H1 (cell line): ENCODE results near the gene PSMD6. TPM values are rescaled to one million over a fixed set of nuclear protein-coding genes. Genes with fewer than 3 reads are reported as not detected.

Source experiments
- CTCF ChIA-PET: fragments of 300-600 bp; sonication (Branson Sonifier 250); formaldehyde crosslinking; loops from one replicate; lab custom pipeline; 2021; ENCODE audit not compliant: partially characterized antibody; lab: Charles Lee
- POLR2A ChIA-PET: fragments of 300-600 bp; sonication (Branson Sonifier 250); formaldehyde crosslinking; loops from one replicate; lab custom pipeline; 2021; ENCODE audit warnings: inconsistent platforms; ENCODE audit not compliant: partially characterized antibody; lab: Charles Lee
- DNase-seq, 2 experiments: peaks; one replicate each; pipeline versions ENCODE4 v3.0.0 to v3.0.0-alpha.2; 2010 to 2022; ENCODE audit warnings: low spot score in 2 of 2, low read depth in 1 of 2, mixed read lengths in 1 of 2
- FAIRE-seq: peaks from 2 replicates; lab custom pipeline; 2011; peaks lifted over from hg19 to GRCh38; lab: Jason Lieb, UNC
- H2AFZ ChIP-seq: 2 replicates; pipeline ENCODE4 v1.8.1; 2012; ENCODE audit warnings: low read length, inconsistent platforms
- H2AK5ac ChIP-seq: 2 replicates; pipeline ENCODE4 v1.6.1; 2013; ENCODE audit warnings: low read depth, low read length
- H2BK120ac ChIP-seq: replicated peaks from 2 replicates; pipeline ENCODE3; 2013; ENCODE audit warnings: low read depth, low read length, inconsistent platforms
- H2BK12ac ChIP-seq: 2 replicates; pipeline ENCODE4 v1.6.1; 2013; ENCODE audit warnings: low read depth, low read length
- H2BK15ac ChIP-seq: 2 replicates; pipeline ENCODE4 v1.6.1; 2013; ENCODE audit warnings: low read length
- H2BK20ac ChIP-seq: 2 replicates; pipeline ENCODE4 v1.6.1; 2013; ENCODE audit warnings: low read length
- H2BK5ac ChIP-seq: 2 replicates; pipeline ENCODE4 v1.6.1; 2013; ENCODE audit warnings: low read depth, low read length
- H3K14ac ChIP-seq: 2 replicates; pipeline ENCODE4 v1.6.1; 2013; ENCODE audit warnings: inconsistent platforms; ENCODE audit not compliant: insufficient read length
- H3K18ac ChIP-seq: 2 replicates; pipeline ENCODE4 v1.6.1; 2013; ENCODE audit warnings: low read length; ENCODE audit errors: extremely low read depth
- H3K23ac ChIP-seq: 2 replicates; pipeline ENCODE4 v1.6.1; 2013; ENCODE audit warnings: inconsistent platforms; ENCODE audit not compliant: insufficient read length
- H3K23me2 ChIP-seq: 2 replicates; pipeline ENCODE4 v1.6.1; 2013; ENCODE audit warnings: low read depth, low read length
- H3K27ac ChIP-seq: 2 replicates; pipeline ENCODE4 v1.6.1; 2011; ENCODE audit warnings: low read depth, low read length, inconsistent platforms
- H3K27me3 ChIP-seq, 4 experiments: replicated peaks in 1 of 4; 1 replicate in 1 of 4; 2 replicates in 3 of 4; pipeline versions ENCODE4 v1.6.1 to v1.8.1; 2011 to 2013; ENCODE audit warnings: low read length in 3 of 4, mild to moderate bottlenecking in 3 of 4, inconsistent platforms in 2 of 4, mixed read lengths in 2 of 4, moderate library complexity in 1 of 4; ENCODE audit not compliant: control insufficient read depth in 3 of 4, insufficient read depth in 3 of 4; ENCODE audit errors: extremely low read depth in 1 of 4
- H3K36me3 ChIP-seq, 4 experiments: 2 replicates each; pipeline versions ENCODE4 v1.6.1 to v1.8.1; 2011 to 2013; ENCODE audit warnings: mild to moderate bottlenecking in 4 of 4, low read length in 3 of 4, moderate library complexity in 2 of 4, control low read depth in 1 of 4, inconsistent platforms in 1 of 4; ENCODE audit not compliant: insufficient read depth in 4 of 4, control insufficient read depth in 2 of 4
- H3K4ac ChIP-seq: replicated peaks from 2 replicates; pipeline ENCODE3; 2013; ENCODE audit warnings: low read length, low read depth, mixed read lengths, inconsistent platforms; ENCODE audit not compliant: insufficient read length
- H3K4me1 ChIP-seq, 4 experiments: replicated peaks in 1 of 4; 1 replicate in 1 of 4; 2 replicates in 3 of 4; pipeline versions ENCODE4 v1.6.1 to v1.8.1; 2011 to 2013; ENCODE audit warnings: low read length in 3 of 4, inconsistent platforms in 2 of 4, mixed read lengths in 1 of 4; ENCODE audit not compliant: insufficient read depth in 4 of 4, control insufficient read depth in 3 of 4
- H3K4me2 ChIP-seq, 2 experiments: 2 replicates each; pipeline versions ENCODE4 v1.6.1 to v1.8.1; 2011 to 2013; ENCODE audit warnings: low read depth in 2 of 2, low read length in 2 of 2, control low read depth in 1 of 2, inconsistent platforms in 1 of 2, mild to moderate bottlenecking in 1 of 2; ENCODE audit not compliant: insufficient read depth in 1 of 2
- H3K4me3 ChIP-seq, 4 experiments: fragments of 200-600, 300-600 bp in 1 of 4; sonication (generic), shearing (Covaris generic), sonication (Bioruptor Twin) in 1 of 4; 2 replicates each; pipeline versions ENCODE4 v1.5.1 to v1.8.1; 2011 to 2016; ENCODE audit warnings: low read length in 4 of 4, low read depth in 3 of 4, control low read depth in 2 of 4, inconsistent platforms in 2 of 4, mild to moderate bottlenecking in 2 of 4, mixed read lengths in 1 of 4, moderate library complexity in 1 of 4; ENCODE audit not compliant: insufficient read depth in 2 of 4; ENCODE audit errors: extremely low read depth in 1 of 4
- H3K56ac ChIP-seq: replicated peaks from 2 replicates; pipeline ENCODE3; 2013; ENCODE audit warnings: low read depth, mild to moderate bottlenecking, mixed read lengths, low read length, inconsistent platforms; ENCODE audit not compliant: insufficient read length
- H3K79me1 ChIP-seq: 2 replicates; pipeline ENCODE4 v1.6.1; 2013; ENCODE audit warnings: low read depth, low read length, control low read depth
- H3K79me2 ChIP-seq, 2 experiments: 2 replicates each; pipeline versions ENCODE4 v1.6.1 to v1.8.1; 2012 to 2013; ENCODE audit warnings: low read length in 2 of 2, mild to moderate bottlenecking in 2 of 2, inconsistent platforms in 1 of 2; ENCODE audit not compliant: insufficient read depth in 2 of 2, control insufficient read depth in 1 of 2
- H3K9ac ChIP-seq, 4 experiments: replicated peaks in 1 of 4; 1 replicate in 1 of 4; 2 replicates in 3 of 4; pipeline versions ENCODE4 v1.6.1 to v1.8.1; 2011 to 2013; ENCODE audit warnings: low read depth in 3 of 4, low read length in 3 of 4, control low read depth in 2 of 4, mild to moderate bottlenecking in 2 of 4, moderate library complexity in 2 of 4, inconsistent platforms in 1 of 4; ENCODE audit errors: extremely low read depth in 1 of 4
- H3K9me3 ChIP-seq, 2 experiments: 2 replicates each; pipeline versions ENCODE4 v1.6.1 to v1.8.1; 2012 to 2013; ENCODE audit warnings: mild to moderate bottlenecking in 2 of 2, moderate library complexity in 2 of 2, control low read depth in 1 of 2, inconsistent platforms in 1 of 2, low read depth in 1 of 2, low read length in 1 of 2, mixed read lengths in 1 of 2; ENCODE audit not compliant: insufficient read depth in 2 of 2
- H4K20me1 ChIP-seq, 2 experiments: replicated peaks in 1 of 2; 2 replicates each; pipeline versions ENCODE3 to v1.8.1; 2011 to 2013; ENCODE audit warnings: inconsistent platforms in 2 of 2, low read length in 2 of 2, mild to moderate bottlenecking in 1 of 2; ENCODE audit not compliant: insufficient read depth in 2 of 2, control insufficient read depth in 1 of 2
- H4K5ac ChIP-seq: 2 replicates; pipeline ENCODE4 v1.6.1; 2013; ENCODE audit warnings: low read length, low read depth, mixed read lengths, inconsistent platforms; ENCODE audit not compliant: insufficient read length
- H4K8ac ChIP-seq: 2 replicates; pipeline ENCODE4 v1.8.0; 2013; ENCODE audit warnings: mild to moderate bottlenecking, moderate library complexity, low read length, inconsistent platforms; ENCODE audit not compliant: insufficient read depth; ENCODE audit errors: extremely low read depth
- H4K91ac ChIP-seq: replicated peaks from 2 replicates; pipeline ENCODE3; 2013; ENCODE audit warnings: low read length, mixed read lengths, inconsistent platforms; ENCODE audit not compliant: insufficient read length
- EP300 ChIP-seq, 2 experiments: IDR thresholded peaks; 1 replicate in 1 of 2; 2 replicates in 1 of 2; pipeline ENCODE4 v1.6.1; 2011 to 2012; ENCODE audit warnings: low read depth in 2 of 2, low read length in 2 of 2, mild to moderate bottlenecking in 2 of 2, borderline replicate concordance in 1 of 2, inconsistent platforms in 1 of 2, moderate library complexity in 1 of 2
- GABPA ChIP-seq: IDR thresholded peaks from 2 replicates; pipeline ENCODE4 v1.6.1; 2011; ENCODE audit warnings: mild to moderate bottlenecking, low read length, moderate library complexity, borderline replicate concordance; ENCODE audit not compliant: insufficient read depth
- GTF2F1 ChIP-seq: IDR thresholded peaks from 2 replicates; pipeline ENCODE4 v1.6.1; 2012; ENCODE audit warnings: low read depth, low read length, improper control_type of control experiment, borderline replicate concordance
- JUND ChIP-seq: IDR thresholded peaks from 2 replicates; pipeline ENCODE4 v1.6.1; 2011; ENCODE audit warnings: mild to moderate bottlenecking, improper control_type of control experiment, low read length
- KDM5A ChIP-seq: fragments of 200-600 bp; IDR thresholded peaks from 2 replicates; pipeline ENCODE4 v1.7.1; 2012; ENCODE audit warnings: mild to moderate bottlenecking, low read length, inconsistent platforms, mixed read lengths
- MAFK ChIP-seq: IDR thresholded peaks from 2 replicates; pipeline ENCODE4 v1.6.1; 2012; ENCODE audit warnings: low read depth, mild to moderate bottlenecking, improper control_type of control experiment, low read length
- PHF8 ChIP-seq: fragments of 200-600 bp; sonication (generic); conservative IDR thresholded peaks from 2 replicates; pipeline ENCODE4 v1.7.1; 2012; ENCODE audit warnings: low read depth, mild to moderate bottlenecking, inconsistent platforms, low read length, moderate library complexity
- RAD21 ChIP-seq, 2 experiments: IDR thresholded peaks in 1 of 2; conservative IDR thresholded peaks in 1 of 2; 2 replicates each; pipeline ENCODE4 v1.6.1; 2011; ENCODE audit warnings: low read depth in 2 of 2, low read length in 2 of 2, improper control_type of control experiment in 1 of 2, inconsistent platforms in 1 of 2, mild to moderate bottlenecking in 1 of 2, moderate library complexity in 1 of 2
- RBBP5 ChIP-seq: IDR thresholded peaks from 2 replicates; pipeline ENCODE4 v1.7.1; 2012; ENCODE audit warnings: low read depth, mild to moderate bottlenecking, inconsistent platforms, low read length, moderate library complexity, borderline replicate concordance
- TAF7 ChIP-seq: optimal IDR thresholded peaks from 2 replicates; pipeline ENCODE3; 2011; ENCODE audit warnings: low read depth, mild to moderate bottlenecking, inconsistent platforms, low read length, moderate library complexity, borderline replicate concordance
- WGBS, 2 experiments: shearing (Covaris generic) in 1 of 2; methylation state at CpG; one replicate each; pipeline versions ENCODE4 v1.1.6 to v1.1.7; 2013 to 2015; ENCODE audit warnings: low lambda C conversion rate in 2 of 2, mixed read lengths in 2 of 2, inconsistent platforms in 1 of 2, low coverage in 1 of 2, missing lambda C conversion rate in 1 of 2; ENCODE audit not compliant: insufficient replicate concordance in 2 of 2, insufficient coverage in 1 of 2, insufficient read length in 1 of 2; ENCODE audit errors: extremely low coverage in 1 of 2, missing lambda C conversion rate in 1 of 2; 5-methylcytosine and 5-hydroxymethylcytosine counted together
- polyA plus RNA-seq, 7 experiments: library from polyadenylated mRNA; depleted of rRNA in 3 of 7; stranded (reverse) in 5 of 7; unstranded in 2 of 7; fragments of >200 nt in 5 of 7; fragments of 200-250 nt in 2 of 7; gene quantifications; 1 replicate in 5 of 7; 2 replicates in 1 of 7; 4 replicates in 1 of 7; pipeline versions ENCODE4 v1.2.1 to v1.2.3, GENCODE V29; 2011 to 2013; ENCODE audit warnings: missing spikeins in 2 of 7, mixed read lengths in 2 of 7
- total RNA-seq: library from RNA; stranded (reverse); fragmentation: NEBNext Ultra II Directional; extraction: Animal tissue kit (Norgen Biotek cat#: 25700); gene quantifications from 2 replicates; pipeline ENCODE4 v1.2.1, GENCODE V29; 2021
- TF ChIP-seq, protein P1 (sequence below): IDR thresholded peaks from 2 replicates; pipeline ENCODE4 v1.6.1; 2012; ENCODE audit warnings: low read length, inconsistent platforms

The PSMD6 gene
- total and polyA plus RNA-seq, 2 of the 8 experiments (the other 6 are each of a cell fraction or from before 2014, with no cell fraction given), result 43.7 to 104 TPM

DNA sequence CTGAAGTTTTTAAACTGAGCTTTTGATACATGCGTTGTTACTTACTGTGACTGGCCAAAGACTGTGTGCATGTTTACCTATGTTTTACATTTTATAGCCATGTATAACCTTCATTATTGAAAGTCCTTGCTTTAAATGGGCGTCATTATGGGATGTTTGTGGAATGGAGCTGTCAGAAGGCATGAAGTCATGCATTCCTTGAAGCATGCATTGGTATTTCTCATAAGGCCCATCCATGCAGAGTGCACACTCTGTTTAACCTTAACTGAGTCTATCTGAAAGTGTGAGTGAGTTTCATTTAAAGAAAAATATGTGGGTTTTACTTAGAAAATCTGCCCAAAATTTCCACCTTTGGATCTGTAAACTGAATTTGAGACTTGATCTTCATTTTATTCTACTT lies 51.1 kb downstream of the PSMD6 start:
- H3K4me2 ChIP-seq, result no peak overlapping the region
- no peak overlapping the region for H4K91ac ChIP-seq
- no peak overlapping the region for H4K8ac ChIP-seq
- no peak overlapping the region for H3K18ac ChIP-seq
- H2BK12ac ChIP-seq, result no peak overlapping the region
- no peak overlapping the region for H3K4ac ChIP-seq
- H3K56ac ChIP-seq, result no peak overlapping the region
- no peaks in the 10 kb centered on the region for H3K27me3 ChIP-seq
- H4K20me1 ChIP-seq, result peaks cover 0 to 2% of the 10 kb centered on the region in 2 experiments
- no peak overlapping the region for H2AFZ ChIP-seq
- no peak overlapping the region for H2BK20ac ChIP-seq
- no peak for DNase-seq
- H3K9me3 ChIP-seq, result no peaks in the 10 kb centered on the region
- H3K9ac ChIP-seq, result no peak overlapping the region
- H3K4me3 ChIP-seq, result no peak overlapping the region
- 83% methylated on average over 2 of the region's 2 CpGs; no CpG with 5 or more reads in 1 of the 2 experiments for WGBS, 2 experiments
- no peak for FAIRE-seq
- H3K14ac ChIP-seq, result no peak overlapping the region
- ChIA-PET POLR2A (no interaction called here), CTCF (interaction anchor here (0.9 to 4.5 kb wide), 6 partner anchors 10 to 58 kb away, joined by 3 to 29 read pairs (median 4); no protein-coding TSS in a partner anchor)
- H3K36me3 ChIP-seq, result no peaks in the 10 kb centered on the region
- no peaks in the 10 kb centered on the region for H3K23me2 ChIP-seq
- peaks cover 0 to 15% of the 10 kb centered on the region in 2 experiments; a peak in 2 of 4 replicates for H3K79me2 ChIP-seq
- H2BK5ac ChIP-seq, result no peak overlapping the region
- no peak overlapping the region for H2AK5ac ChIP-seq
- no peak overlapping the region for H2BK15ac ChIP-seq
- peaks cover 2% of the 10 kb centered on the region; the same call in 1 of the 2 replicates for H3K79me1 ChIP-seq
- no peak overlapping the region for H3K23ac ChIP-seq
- H2BK120ac ChIP-seq, result no peak overlapping the region
- no peak overlapping the region for H4K5ac ChIP-seq
- H3K4me1 ChIP-seq, result peaks cover 7 to 37% (median 24%) of the 10 kb centered on the region in 4 experiments
- H3K27ac ChIP-seq, result no peak overlapping the region
- TF ChIP-seq JUND (no peak), GTF2F1 (no peak), GABPA (no peak), TAF7 (no peak), PHF8 (no peak), RBBP5 (no peak), MAFK (no peak), KDM5A (no peak), EP300 (IDR thresholded peaks at IDR 0.05; ENCODE audit: borderline replicate concordance in 1 of 2, low read depth in 2 of 2, low read length in 2 of 2) (no peak), RAD21 (IDR thresholded peaks at IDR 0.05 in 1 of 2, conservative IDR thresholded peaks at IDR 0.05 in 1 of 2; ENCODE audit: low read depth in 2 of 2, low read length in 2 of 2) (no peak)
- TF ChIP-seq, protein P1, sequence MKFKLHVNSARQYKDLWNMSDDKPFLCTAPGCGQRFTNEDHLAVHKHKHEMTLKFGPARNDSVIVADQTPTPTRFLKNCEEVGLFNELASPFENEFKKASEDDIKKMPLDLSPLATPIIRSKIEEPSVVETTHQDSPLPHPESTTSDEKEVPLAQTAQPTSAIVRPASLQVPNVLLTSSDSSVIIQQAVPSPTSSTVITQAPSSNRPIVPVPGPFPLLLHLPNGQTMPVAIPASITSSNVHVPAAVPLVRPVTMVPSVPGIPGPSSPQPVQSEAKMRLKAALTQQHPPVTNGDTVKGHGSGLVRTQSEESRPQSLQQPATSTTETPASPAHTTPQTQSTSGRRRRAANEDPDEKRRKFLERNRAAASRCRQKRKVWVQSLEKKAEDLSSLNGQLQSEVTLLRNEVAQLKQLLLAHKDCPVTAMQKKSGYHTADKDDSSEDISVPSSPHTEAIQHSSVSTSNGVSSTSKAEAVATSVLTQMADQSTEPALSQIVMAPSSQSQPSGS, result no peak
